NT2/D1 (cell line): Measurements from ENCODE around the gene SARM1.

Experiments
- DNase-seq: peaks from one replicate; pipeline ENCODE4 v3.0.0-alpha.2; 2011; ENCODE audit warnings: low read depth, low spot score
- H3K27me3 ChIP-seq: 2 replicates; pipeline ENCODE4 v1.6.0; 2011; ENCODE audit warnings: mild to moderate bottlenecking; ENCODE audit not compliant: insufficient read length, insufficient read depth
- H3K36me3 ChIP-seq: 2 replicates; pipeline ENCODE4 v1.6.1; 2011; ENCODE audit warnings: mild to moderate bottlenecking, low read length, mixed read lengths; ENCODE audit not compliant: insufficient read depth, insufficient read length
- H3K4me1 ChIP-seq: 2 replicates; pipeline ENCODE4 v1.5.1; 2011; ENCODE audit not compliant: insufficient read depth, insufficient read length
- H3K4me3 ChIP-seq: 2 replicates; pipeline ENCODE4 v1.5.1; 2011; ENCODE audit warnings: low read depth; ENCODE audit not compliant: insufficient read length
- H3K9ac ChIP-seq: 2 replicates; pipeline ENCODE4 v1.6.0; 2011; ENCODE audit warnings: low read depth; ENCODE audit not compliant: insufficient read length
- H3K9me3 ChIP-seq: 2 replicates; pipeline ENCODE4 v1.5.1; 2011; ENCODE audit warnings: mild to moderate bottlenecking, low read length; ENCODE audit not compliant: insufficient read depth
- SUZ12 ChIP-seq: IDR thresholded peaks from 2 replicates; pipeline ENCODE4 v1.6.1; 2011; ENCODE audit not compliant: insufficient read length, insufficient read depth; ENCODE audit errors: extremely low read depth
- YY1 ChIP-seq: IDR thresholded peaks from 2 replicates; pipeline ENCODE4 v1.6.1; 2011; ENCODE audit not compliant: insufficient read length, insufficient read depth
- ZNF274 ChIP-seq: IDR thresholded peaks from 2 replicates; pipeline ENCODE4 v1.6.1; 2011; ENCODE audit warnings: mild to moderate bottlenecking, low read depth, low read length

Gene SARM1

DNA sequence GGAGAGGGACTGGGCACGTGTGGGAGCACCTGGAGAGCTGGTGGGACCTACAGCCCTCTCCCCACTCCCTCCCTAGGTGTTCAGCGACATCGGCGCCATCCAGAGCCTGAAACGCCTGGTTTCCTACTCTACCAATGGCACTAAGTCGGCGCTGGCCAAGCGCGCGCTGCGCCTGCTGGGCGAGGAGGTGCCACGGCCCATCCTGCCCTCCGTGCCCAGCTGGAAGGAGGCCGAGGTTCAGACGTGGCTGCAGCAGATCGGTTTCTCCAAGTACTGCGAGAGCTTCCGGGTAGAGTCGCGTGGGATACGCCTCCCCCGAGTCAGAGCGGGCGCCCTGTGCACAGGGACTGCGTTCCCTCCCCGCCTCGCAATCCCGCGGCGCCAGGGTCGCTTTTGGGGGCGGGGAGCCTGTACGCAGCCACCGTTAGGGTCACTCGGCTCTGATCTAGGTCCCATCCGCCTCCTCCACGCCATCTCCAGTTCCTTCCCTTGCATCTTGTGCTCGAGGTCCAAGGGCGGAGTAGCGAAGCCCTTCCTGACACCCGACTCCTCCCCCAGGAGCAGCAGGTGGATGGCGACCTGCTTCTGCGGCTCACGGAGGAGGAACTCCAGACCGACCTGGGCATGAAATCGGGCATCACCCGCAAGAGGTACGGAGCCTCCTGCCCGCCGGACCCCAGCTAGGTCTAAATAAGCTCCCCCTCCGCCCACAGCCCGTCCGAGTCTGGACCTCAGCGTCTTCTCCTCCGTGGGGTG lies 13.0 kb downstream of the SARM1 start:
- peaks cover 12% of the 10 kb centered on the region for H3K36me3 ChIP-seq
- peaks cover 9% of the 10 kb centered on the region for H3K27me3 ChIP-seq
- H3K4me1 ChIP-seq = peaks cover 2% of the 10 kb centered on the region
- H3K4me3 ChIP-seq = no peak overlapping the region
- H3K9ac ChIP-seq = no peak overlapping the region
- DNase-seq = no peak
- H3K9me3 ChIP-seq = no peaks in the 10 kb centered on the region
- TF ChIP-seq ZNF274 (no peak), SUZ12 (no peak), YY1 (no peak)

DNA sequence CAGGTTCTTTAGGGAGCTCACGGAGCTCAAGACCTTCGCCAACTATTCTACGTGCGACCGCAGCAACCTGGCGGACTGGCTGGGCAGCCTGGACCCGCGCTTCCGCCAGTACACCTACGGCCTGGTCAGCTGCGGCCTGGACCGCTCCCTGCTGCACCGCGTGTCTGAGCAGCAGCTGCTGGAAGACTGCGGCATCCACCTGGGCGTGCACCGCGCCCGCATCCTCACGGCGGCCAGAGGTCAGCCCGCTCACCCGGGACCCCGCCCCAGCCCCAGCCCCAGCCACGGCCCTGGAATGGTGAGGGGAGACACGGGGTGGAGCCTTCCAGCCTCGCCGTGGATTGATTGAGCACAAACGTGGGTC lies 13.5 kb downstream of the SARM1 start:
- peaks cover 16% of the 10 kb centered on the region for H3K36me3 ChIP-seq
- TF ChIP-seq YY1 (no peak), SUZ12 (no peak), ZNF274 (no peak)
- DNase-seq = no peak
- H3K9ac ChIP-seq = no peak overlapping the region
- H3K4me3 ChIP-seq = no peak overlapping the region
- peaks cover 2% of the 10 kb centered on the region for H3K4me1 ChIP-seq
- no peaks in the 10 kb centered on the region for H3K9me3 ChIP-seq
- peaks cover 9% of the 10 kb centered on the region for H3K27me3 ChIP-seq

DNA sequence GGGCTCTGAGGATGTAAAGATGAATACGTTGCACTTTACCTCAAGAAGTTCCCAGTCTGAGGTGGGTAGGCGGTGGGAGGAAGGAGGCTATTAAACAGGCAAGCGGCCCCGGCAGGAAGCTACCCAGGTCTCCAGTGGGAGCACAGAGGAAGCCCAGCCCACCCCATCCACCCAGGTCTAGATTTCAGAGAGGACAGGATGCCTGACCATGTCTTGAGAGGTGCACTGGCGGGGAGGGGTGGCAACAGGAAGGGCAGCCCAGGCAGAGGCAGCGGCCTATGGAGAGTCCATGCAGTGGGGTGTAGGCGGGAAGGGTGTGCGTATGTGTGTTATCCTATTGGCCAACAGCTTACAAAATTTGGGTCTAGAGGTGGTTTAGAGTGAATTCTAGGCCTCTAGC lies 13.9 kb downstream of the SARM1 start:
- Histone ChIP-seq H3K27me3 (peaks cover 9% of the 10 kb centered on the region), H3K4me1 (peaks cover 2% of the 10 kb centered on the region), H3K9me3 (no peaks in the 10 kb centered on the region), H3K4me3 (no peak overlapping the region), H3K36me3 (peaks cover 16% of the 10 kb centered on the region), H3K9ac (no peak overlapping the region)
- no peak for DNase-seq
- TF ChIP-seq ZNF274 (no peak), SUZ12 (no peak), YY1 (no peak)

DNA sequence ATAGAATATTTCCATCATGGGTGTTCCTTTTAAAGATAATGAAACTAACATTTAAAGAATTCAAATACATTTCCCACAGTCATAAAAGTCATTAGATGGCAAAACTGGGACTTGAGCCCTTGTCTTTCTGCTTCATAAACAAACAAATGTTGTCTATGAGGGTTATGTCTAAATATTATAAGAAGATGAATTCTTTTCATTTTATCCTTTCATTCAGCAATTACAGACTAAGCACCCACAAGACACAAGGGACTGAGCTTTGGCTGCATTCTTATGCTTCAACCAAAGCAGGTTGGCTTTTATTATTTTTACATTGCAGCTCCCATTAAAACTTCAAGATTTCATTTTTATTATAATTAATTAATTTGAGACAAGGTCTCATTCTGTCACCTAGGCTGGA lies 14.9 kb downstream of the SARM1 start:
- no peak for DNase-seq
- H3K4me3 ChIP-seq = no peak overlapping the region
- no peak overlapping the region for H3K9ac ChIP-seq
- H3K27me3 ChIP-seq = peaks cover under 1% of the 10 kb centered on the region
- TF ChIP-seq SUZ12 (no peak), YY1 (no peak), ZNF274 (no peak)
- peaks cover 24% of the 10 kb centered on the region for H3K36me3 ChIP-seq
- peaks cover 2% of the 10 kb centered on the region for H3K4me1 ChIP-seq
- no peaks in the 10 kb centered on the region for H3K9me3 ChIP-seq

DNA sequence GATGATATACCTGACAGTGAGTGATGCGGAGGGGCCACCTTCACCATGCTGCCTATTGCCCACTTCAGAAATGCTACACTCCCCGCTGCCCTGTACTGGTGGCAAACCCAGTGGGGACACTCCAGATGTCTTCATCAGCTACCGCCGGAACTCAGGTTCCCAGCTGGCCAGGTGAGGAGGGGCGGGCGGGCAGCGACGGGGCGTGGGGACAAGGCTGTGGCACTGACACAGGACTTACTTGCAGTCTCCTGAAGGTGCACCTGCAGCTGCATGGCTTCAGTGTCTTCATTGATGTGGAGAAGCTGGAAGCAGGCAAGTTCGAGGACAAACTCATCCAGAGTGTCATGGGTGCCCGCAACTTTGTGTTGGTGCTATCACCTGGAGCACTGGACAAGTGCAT lies 16.6 kb downstream of the SARM1 start:
- no peak overlapping the region for H3K4me3 ChIP-seq
- H3K27me3 ChIP-seq = no peaks in the 10 kb centered on the region
- no peak for DNase-seq
- peaks cover 3% of the 10 kb centered on the region for H3K4me1 ChIP-seq
- H3K9me3 ChIP-seq = no peaks in the 10 kb centered on the region
- TF ChIP-seq YY1 (no peak), SUZ12 (no peak), ZNF274 (no peak)
- no peak overlapping the region for H3K9ac ChIP-seq
- H3K36me3 ChIP-seq = peaks cover 24% of the 10 kb centered on the region

DNA sequence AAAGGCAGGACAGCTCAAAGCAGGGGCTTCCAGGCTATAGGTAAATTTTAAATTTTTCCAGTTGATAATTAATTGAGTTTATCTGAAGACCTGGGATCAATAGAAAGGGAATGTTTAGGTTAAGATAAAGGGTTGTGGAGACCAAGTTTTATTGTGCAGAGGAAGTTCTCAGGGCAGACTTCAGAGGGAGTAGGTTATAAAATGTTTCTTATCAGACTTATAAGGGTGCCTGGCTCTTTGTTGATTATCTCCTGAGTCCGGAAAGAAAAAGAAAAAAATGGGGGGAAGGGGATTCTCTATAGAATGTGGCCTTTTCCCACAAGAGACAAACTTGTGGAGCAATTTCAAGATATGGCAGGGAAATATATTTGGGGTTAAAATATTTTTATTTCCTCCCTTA lies 18.6 kb downstream of the SARM1 start:
- DNase-seq = no peak
- H3K36me3 ChIP-seq = peaks cover 22% of the 10 kb centered on the region
- no peak overlapping the region for H3K4me3 ChIP-seq
- no peak for TF ChIP-seq ZNF274
- no peak for TF ChIP-seq SUZ12
- TF ChIP-seq YY1 = no peak
- H3K9ac ChIP-seq = no peak overlapping the region
- H3K27me3 ChIP-seq = no peaks in the 10 kb centered on the region
- peaks cover 3% of the 10 kb centered on the region for H3K4me1 ChIP-seq
- no peaks in the 10 kb centered on the region for H3K9me3 ChIP-seq

DNA sequence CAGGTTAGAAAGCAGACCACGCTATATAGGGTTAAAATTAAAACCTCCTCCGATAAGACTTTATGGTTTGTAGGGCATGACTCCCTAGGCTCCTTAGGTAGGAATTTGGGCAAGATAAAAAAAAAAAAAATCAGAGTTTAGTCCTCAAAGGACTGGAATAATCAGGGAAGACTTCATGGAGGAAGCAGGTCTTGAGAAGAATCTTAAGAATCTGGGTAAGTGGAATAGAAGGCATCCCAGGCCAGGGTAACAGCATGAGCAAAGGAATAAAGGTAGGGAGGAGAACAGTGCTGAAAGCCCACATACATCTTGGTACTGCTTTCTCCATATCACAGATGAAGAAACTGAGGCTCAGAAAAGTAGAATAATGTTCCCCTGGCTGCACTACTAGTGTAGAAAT lies 19.1 kb downstream of the SARM1 start:
- H3K4me1 ChIP-seq = peaks cover 3% of the 10 kb centered on the region
- H3K36me3 ChIP-seq = peaks cover 23% of the 10 kb centered on the region
- H3K27me3 ChIP-seq = no peaks in the 10 kb centered on the region
- TF ChIP-seq ZNF274 = no peak
- no peak for TF ChIP-seq SUZ12
- no peak for TF ChIP-seq YY1
- H3K9me3 ChIP-seq = no peaks in the 10 kb centered on the region
- no peak overlapping the region for H3K4me3 ChIP-seq
- H3K9ac ChIP-seq = no peak overlapping the region
- DNase-seq = no peak

DNA sequence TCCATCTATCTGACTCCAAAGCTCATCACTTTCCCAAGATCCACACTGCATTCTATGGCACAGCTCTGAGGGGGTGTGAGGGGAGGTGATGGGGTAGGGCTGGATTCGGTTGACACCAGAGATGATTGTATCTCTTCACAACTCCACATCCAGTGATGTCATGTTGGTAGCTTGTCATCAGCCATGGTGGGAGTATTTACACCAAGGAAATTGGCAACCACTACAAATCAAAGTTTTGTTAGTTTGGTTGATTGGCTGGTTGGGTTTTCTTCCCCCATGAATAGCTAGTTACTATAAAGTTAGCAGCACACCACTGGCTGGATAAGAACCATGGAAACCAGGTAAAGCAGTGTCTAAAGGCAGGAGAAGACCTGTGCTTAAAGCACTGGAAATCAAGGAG lies 19.5 kb downstream of the SARM1 start:
- TF ChIP-seq YY1 = no peak
- no peak for TF ChIP-seq SUZ12
- no peak for TF ChIP-seq ZNF274
- Histone ChIP-seq H3K4me1 (peaks cover 3% of the 10 kb centered on the region), H3K27me3 (no peaks in the 10 kb centered on the region), H3K9ac (no peak overlapping the region), H3K4me3 (no peak overlapping the region), H3K36me3 (peaks cover 27% of the 10 kb centered on the region), H3K9me3 (no peaks in the 10 kb centered on the region)
- DNase-seq = no peak
